GM12865 (cell line): ENCODE results near the gene GABRB3.

ENCODE experiments used
- DNase-seq: peaks from one replicate; pipeline ENCODE4 v3.0.0; 2010; ENCODE audit warnings: low read depth
- H3K4me3 ChIP-seq: 2 replicates; pipeline ENCODE4 v1.5.1; 2011; ENCODE audit warnings: mild to moderate bottlenecking, low read depth, low read length, control low read depth
- CTCF ChIP-seq: IDR thresholded peaks from 2 replicates; pipeline ENCODE4 v1.5.1; 2011; ENCODE audit warnings: low read length, control low read depth, low read depth, inconsistent platforms; ENCODE audit not compliant: insufficient read depth; ENCODE audit errors: missing control alignments

GABRB3 gene

GRCh38 chr15:26736502-26737248 is 36.2 kb downstream of the GABRB3 start:
- TF ChIP-seq CTCF: no peak
- no peak for DNase-seq
- no peak overlapping the region for H3K4me3 ChIP-seq

- H3K4me3 ChIP-seq: no peak overlapping the region
- no peak for DNase-seq
- TF ChIP-seq CTCF: no peak
Measured at GRCh38 chr15:26731965-26732364, 40.9 kb downstream of the GABRB3 start.

GRCh38 chr15:26729581-26729980 is 43.3 kb downstream of the GABRB3 start:
- no peak for DNase-seq
- H3K4me3 ChIP-seq: no peak overlapping the region
- no peak for TF ChIP-seq CTCF

GRCh38 chr15:26729030-26729429 is 43.8 kb downstream of the GABRB3 start:
- no peak overlapping the region for H3K4me3 ChIP-seq
- TF ChIP-seq CTCF: no peak
- DNase-seq: no peak

GRCh38 chr15:26724381-26725150 is 48.3 kb downstream of the GABRB3 start:
- no peak for DNase-seq
- TF ChIP-seq CTCF: no peak
- no peak overlapping the region for H3K4me3 ChIP-seq

- TF ChIP-seq CTCF: no peak
- H3K4me3 ChIP-seq: no peak overlapping the region
- no peak for DNase-seq
Measured at GRCh38 chr15:26722621-26723160, 50.2 kb downstream of the GABRB3 start.
